Keratinocyte (primary cell): ENCODE data around the gene OFD1.

ENCODE experiments used
- CTCF ChIP-seq, 3 experiments: IDR thresholded peaks in 1 of 3; conservative IDR thresholded peaks in 1 of 3; optimal IDR thresholded peaks in 1 of 3; 2 replicates in 2 of 3; 3 replicates in 1 of 3; pipeline versions ENCODE3 to v1.5.1; 2011; ENCODE audit warnings: low read length in 3 of 3, mild to moderate bottlenecking in 3 of 3, moderate library complexity in 2 of 3, control low read depth in 1 of 3, inconsistent platforms in 1 of 3; ENCODE audit not compliant: insufficient read depth in 2 of 3; ENCODE audit errors: extremely low read depth in 1 of 3
- EZH2 ChIP-seq: IDR thresholded peaks from one replicate; pipeline ENCODE4 v1.6.1; 2012; ENCODE audit warnings: inconsistent platforms, mild to moderate bottlenecking, low read length, moderate library complexity

- TF ChIP-seq CTCF (optimal IDR thresholded peaks at IDR 0.05 in 1 of 3, IDR thresholded peaks at IDR 0.05 in 1 of 3, conservative IDR thresholded peaks at IDR 0.05 in 1 of 3; ENCODE audit: extremely low read depth in 1 of 3, insufficient read depth in 2 of 3, low read length in 3 of 3) (no peak), EZH2 (no peak)
These were observed 41.7 kb upstream of the OFD1 start for GRCh38 chrX:13692771-13693231.
